NCI-H2227 (cell line): Measurements from ENCODE around the gene SSX2IP.

Experiments
- DNase-seq: peaks from one replicate; lab custom pipeline; 2025; ENCODE audit not compliant: unreplicated experiment; lab: John Stamatoyannopoulos, UW

Gene SSX2IP

DNA sequence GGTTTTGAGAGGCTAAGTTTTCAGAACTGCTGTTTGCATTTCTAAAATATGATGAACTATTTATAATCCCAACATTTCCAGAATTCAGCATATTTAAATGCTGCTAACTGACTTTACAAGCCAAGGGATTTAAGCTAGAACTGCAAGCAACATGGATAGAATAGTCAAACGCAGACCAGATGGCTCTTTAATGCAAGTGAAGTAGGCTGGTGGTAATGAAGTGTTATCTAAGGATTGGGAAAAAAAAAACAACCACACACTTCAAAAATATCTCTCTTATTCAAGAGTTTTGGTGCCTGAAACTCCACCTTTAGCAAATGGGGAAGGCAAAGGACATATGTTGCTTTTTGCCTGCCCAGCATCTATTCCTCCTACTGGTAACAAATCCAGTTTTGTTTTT, 20.9 kb upstream of the SSX2IP start:
- no peak for DNase-seq

DNA sequence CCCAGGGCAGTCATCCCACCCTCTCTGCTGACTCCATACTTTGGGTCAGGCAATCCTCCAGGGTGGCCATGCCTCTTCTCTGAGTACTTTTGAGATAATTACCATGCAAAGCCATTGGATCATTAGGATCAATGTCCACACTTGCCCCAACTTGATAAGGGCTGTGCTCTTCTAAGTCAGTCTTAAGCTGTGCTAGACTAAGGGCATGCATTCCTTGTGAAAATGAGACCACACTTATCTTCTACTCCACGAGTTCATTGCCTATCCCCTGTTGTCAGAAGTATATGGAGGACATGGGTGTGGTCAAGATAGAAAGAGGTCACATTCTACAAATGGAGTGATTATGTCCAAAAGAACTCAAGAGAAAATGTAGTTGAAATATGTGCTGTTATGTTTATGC, 18.9 kb upstream of the SSX2IP start:
- DNase-seq: no peak

DNA sequence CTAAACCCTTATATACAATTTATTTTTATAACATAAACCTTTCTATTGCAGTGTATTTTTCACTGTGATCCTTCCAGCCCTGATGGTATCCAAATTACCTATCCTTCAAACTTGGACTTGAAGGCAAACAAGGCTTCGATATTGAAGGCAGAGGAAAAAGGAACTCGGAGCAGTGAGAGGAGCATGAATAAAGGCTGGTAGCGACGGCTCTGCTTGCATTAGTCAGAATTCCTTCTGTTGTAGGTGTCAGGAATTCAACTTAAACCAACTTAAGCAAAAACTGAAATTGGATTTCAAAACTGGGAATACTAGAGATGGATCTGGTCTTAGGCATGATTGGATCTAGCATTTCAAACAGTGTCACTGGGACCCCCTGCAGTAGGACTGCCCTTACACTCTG, 17.8 kb upstream of the SSX2IP start:
- DNase-seq: no peak

DNA sequence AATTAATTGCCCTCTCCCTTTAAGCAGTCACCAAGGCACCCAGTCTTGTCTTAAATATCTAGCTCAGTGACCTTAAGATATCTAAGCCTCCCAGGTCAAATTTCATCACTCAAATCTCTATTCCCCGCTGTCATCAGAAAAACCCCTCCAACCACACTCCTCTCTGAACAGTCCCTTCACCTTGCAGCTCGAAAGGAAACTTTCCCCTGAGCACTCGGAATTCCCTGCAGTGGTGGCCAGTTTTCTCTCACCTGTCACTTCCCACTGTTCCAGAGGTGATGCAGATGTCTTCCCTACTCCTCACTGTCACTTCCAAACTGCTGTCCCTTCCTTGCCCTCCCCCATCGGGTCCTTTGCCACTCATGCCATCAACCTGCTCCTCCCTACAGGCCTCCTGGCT, 15.3 kb upstream of the SSX2IP start:
- DNase-seq: no peak

DNA sequence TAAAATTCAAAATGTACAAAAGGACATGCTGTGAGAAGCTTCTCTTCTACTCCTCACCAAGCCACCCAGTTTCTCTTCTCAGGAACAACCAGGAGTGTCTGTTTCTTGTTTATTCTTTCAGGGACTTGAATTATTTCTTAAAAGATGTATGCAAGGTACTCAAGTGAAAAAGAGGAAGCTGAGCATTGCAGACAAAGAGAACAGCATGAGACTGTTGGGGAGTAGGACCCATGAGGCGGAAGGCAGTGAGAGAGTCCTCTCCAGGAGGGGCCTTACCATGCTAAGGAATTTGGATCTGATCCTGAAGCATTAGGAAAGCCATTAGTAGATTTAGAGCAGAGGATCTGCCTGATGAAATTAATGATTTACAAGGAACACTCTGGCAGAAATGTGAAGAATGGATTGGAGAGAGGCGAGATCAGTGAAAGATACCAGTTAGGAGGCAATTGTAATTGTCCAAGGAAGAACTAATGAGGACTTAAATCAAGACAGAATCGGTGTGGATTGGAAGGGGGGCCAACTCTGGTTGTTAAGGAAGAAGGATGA, 14.7 kb upstream of the SSX2IP start:
- no peak for DNase-seq

DNA sequence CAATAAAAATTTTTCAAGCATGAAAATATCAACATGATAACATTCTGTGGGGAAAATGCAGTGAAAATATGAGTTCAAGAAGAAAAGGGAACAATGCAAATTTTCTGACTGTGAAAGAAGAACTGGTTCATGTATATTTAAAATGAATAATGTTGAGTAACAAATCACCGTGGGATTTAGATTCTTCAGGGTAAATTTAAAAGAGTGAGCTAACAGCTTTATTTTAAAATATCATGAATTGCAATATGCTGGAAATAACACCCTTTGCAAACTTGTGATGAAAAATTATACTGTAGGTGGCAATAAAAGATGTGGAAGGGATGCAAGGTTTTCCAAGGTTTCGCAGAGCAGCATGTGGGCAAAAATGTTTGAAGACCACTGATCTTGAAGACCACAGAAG, 13.2 kb upstream of the SSX2IP start:
- DNase-seq: no peak

DNA sequence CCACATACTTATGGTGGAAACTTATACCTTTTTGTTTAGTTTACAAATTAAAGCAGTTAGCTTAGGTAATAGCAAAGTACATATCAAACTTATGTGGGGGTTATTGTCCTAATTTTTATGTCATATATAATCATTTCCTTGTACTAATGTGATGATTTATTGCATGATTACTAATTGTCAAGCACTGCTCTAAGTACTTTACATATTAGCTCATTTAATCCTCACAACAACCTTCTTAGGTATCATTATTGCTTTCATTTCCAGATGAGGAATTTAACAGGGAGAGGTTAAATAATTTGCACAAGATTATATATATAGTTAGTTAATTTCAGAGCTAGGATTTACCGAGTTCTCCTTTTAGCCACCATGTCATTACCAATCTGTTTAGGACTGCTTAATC, 11.9 kb upstream of the SSX2IP start:
- no peak for DNase-seq

DNA sequence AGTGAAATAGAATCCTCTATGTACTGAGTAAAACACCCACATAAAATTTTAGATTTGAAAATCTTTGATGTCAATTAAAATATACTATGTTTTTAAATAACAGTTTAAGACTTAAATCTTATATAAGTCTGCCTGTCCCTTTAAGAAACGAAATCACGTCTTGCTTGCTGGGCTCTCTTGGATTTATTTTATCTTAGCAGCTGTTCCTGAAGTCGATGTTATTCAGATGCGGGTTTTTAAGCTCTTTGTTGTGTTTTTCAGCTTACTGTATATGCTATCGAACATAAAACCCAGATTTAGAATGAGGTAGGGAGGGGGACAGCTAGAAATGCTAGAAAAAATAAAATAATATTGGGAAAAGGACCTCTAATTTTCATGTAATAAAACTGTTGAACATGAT, 11.1 kb upstream of the SSX2IP start:
- no peak for DNase-seq

DNA sequence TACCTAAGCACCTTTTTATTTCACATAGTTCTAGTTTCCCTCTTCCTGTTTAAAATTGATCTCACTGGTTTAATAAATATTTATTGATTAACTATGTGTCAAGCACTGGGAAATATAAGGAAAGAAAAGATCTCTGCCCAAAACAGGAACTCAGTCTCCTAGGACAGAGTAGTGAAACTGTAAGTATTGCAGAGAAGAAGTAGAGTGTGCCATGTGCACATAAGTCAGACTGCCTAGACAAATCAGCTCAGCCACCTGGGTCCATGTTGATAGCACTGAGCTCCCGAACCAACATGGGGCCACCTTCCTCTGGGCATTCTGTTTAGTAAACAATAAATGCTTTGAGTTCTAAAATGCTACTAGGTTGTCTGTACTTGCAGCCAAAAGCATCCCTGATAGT, 9.8 kb upstream of the SSX2IP start:
- DNase-seq: no peak

DNA sequence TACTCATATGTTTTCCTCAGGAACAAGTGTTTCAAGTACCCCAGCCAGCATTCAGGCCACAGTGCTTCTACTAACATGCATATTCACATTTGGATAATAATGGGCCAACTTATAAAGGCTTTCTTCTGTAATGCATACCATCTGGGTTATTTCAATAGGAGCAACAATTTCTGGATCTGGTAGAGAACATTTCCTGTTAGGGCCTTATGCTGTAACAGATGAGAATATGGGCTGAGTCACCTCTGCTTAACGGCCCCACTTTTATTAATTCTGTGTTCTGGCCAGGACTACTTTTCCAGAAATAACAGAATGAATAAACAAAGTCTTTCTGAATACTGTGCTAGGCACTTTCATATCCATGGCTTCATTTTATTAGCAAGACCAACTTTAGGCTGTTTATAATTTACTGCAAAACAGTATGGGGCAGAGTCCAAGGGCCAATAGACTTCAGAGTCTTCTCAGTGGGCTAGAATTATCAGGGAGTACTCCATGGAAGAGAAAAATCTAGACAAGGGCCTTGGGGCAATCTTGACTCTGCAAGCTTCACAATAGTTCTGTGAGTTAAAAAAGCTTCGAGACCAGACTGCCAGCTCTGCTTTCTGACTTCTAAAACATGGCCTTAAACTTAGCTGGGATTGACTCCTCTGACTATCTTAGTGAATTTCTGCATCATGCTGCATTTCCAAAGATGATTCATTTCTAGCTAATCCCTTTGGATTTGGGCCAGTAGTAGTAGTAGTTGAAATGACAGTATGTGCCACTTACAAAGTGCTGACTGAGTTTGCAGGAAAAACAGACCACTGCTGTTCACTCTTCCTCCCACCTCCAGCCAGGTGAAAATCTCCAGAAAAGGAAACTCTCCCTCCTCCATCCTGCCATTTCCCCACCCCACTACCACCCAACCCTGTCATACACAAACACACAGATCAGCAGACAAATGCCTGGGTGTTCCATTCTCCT, 8.2 kb upstream of the SSX2IP start:
- no peak for DNase-seq

DNA sequence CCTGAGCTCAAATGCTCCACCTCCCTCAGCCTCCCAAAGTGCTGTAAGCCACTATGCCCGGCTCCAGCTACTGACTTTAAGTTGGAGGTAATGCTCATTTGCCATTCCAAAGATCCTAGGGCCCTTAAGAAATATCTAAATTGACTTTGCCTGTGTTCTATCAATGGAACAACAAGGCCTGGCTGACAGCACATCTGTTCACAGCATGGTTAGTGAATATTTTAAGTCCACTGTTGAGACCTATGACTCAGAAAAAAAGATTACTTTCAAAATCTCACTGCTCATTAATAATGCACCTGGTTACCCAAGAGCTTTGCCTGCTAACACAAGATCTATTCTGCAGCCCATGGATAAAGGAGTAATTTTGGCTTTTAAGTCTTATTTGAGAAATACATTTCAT, 3.5 kb upstream of the SSX2IP start:
- no peak for DNase-seq

DNA sequence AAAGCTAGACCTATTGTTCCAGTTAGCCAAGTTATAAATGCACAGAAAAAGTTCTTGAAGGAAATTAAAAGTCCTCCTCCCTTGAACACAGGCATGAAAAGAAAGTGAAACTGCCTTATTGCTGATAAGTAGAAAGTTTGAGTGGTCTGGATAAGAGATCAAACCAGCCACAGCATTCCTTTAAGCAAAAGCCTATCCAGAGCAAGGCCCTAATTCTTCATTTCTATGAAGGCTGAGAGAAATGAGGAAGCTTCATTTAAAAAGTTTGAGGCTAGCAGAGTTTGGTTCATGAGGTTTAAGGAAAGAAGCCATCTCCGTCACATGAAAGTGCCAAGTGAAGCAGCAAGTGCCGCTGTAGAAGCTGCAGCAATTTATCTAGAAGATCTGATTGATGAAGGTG, 2.7 kb upstream of the SSX2IP start:
- DNase-seq: no peak

DNA sequence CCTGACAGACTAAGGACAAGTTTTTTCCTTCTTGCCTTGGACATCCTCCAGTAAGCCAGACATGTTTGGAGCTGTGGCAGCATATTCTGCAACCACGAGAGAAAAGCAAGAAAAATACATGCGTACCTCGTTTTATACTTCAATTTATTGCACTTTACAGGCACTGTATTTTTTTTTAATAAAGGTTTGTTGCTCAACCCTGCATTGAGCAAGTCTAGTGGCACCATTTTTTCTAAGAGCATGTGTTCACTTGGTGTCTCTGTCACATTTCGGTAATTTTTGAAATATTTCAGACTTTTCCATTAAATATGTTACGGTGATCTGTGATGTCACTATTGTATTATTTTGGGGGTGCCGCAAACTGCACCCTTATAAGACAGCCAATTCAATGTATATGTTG, 2.1 kb upstream of the SSX2IP start:
- no peak for DNase-seq

DNA sequence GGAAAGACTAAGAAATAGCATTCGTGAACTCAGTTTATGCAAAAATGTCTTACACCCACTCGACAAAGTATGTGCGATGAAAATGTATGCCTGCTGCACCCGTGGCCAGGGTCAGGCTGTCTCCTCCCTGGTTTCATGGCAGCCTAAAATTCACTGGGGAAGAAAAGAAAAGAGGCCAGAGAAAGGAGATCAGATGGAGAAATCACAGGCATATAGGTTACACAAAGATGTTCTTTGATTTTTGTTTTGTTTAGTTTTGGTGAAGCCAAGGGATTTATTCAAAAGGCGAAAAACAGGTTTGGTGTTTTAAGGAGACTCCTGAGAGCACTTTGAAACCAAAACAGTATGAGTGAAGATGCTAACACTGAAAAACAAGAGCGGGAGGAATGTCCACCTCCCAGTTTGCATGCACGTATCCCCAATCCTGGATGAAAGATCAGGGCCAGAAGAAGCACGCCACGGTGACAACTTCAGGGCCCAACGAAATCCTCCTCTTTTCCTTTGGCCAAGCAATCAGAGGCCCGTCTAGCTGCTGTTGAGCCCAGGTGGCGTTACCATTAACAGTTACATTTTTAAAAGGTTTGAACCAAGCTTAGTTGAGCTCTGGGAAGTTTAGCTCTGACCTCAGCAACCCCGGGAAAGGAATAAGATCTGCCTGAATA, 992 bp upstream of the SSX2IP start:
- peak; percentile 30 for DNase-seq

DNA sequence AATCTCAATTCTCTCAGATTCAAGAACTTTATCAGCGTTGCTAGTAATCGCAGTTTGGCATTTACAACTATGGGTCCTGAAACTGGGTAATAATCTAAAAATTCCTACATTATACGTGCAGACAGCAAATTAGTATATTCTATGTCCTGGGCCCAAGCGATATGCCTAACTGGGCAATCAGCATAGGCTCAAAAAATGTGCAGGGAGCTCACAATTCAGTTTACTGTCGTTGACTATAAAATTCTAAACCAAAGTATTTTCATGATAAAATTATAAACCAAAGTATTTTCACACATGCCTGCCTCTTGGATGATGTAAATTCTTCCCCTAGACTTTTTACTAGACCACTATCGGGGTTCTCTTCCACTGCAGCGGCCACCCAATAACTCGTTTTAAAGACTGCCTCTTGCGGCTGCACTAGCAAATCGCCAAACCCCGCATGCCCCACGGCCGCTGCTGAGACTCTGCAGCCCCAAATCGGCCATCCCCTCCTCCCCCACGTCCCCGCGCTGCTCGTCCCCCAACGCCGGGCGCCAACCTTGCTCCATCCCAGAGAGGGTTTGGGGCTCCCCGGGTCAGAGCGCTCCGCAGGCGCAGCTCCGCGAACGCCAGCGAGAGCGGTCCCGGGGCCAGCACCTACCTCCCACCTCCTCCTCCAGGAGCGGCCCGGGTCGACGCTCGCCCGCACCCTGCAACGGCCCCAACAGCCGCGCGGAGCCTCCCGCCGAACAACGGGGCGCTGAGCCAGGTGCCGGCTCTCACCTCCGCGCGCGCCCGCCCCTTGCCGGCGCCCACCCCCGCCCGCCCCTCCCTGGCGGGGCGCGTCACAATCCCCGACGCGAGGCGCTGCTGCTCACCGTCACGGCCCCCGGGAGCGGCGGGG, 506 bp downstream of the SSX2IP start:
- peak; percentile 81 for DNase-seq

DNA sequence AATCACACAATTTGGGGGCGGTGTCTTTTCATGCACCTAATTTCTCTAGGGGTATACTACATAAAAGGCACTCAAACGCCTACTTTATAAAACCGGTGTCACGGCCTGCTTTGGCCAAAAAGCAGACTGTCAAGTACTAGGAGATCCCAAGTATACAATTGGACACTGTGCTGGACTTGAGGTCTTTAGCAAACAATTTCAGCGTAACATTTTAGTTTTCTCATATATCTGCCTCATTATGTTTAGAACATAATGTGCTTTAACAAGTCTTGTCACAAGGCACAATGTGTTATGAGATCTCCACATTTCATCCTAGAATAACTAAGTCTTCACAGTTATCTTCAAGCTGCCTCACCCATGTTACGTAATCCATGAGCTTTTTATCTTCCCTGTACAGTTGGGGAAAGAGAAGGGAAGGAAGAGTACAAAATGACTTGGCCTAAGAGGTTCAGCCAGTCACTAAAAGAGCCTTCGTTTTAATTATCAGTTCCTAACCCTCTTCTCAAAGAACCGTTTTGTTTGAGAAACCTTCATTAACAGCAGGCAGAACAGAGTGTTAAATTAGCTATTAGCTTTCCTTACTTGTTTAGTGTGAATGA, 1.7 kb downstream of the SSX2IP start:
- no peak for DNase-seq

DNA sequence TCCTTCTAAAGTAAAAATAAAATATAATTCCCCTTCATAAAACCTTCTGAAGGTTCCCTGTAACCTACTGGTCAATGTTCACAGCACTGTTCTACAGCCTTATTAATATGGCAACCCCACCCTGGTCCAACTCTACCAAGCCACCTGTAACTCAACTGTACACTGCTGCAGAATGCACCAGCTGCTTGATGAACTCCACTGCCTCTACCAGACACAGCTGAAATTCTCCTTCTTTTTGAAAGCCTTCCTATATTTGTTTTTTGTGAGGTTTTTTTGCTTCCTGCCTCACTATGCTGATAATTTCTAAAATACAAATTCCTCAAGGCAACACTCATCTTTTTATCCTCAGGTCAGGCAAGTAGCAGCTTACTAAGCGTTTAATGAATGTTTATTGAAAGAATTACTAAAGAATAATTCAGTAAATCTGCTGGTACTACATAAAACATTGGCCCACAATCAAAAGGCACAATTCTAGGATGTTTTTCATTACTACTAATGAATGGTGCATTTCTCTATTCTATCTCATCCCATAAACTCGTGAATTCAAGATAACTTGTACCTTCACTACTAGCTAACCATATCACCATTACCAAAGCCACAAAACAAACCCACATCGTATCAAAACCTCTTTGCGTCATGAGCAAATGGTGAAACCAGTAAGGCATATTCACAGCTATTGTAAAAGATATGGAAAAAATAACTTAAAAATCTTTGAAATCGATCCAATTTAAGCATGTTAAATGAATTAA, 2.4 kb downstream of the SSX2IP start:
- no peak for DNase-seq

DNA sequence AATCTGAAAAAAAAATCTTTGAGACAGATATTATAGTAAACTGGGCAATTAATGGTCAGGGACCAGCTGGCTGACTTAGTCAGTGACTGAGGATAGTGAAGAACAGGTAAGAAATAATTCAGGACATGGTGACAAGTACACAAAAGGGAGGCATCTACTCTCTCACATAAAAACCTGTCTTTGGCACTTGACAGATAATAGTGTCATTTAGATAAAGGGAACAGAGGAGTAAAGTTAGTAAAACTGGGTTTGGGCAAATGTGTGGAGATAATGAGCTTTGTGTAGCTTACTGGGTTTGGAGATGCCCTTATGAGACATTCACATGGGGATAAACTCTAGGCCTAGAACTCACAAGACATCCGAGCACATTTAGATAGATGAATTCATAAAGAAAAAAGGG, 4.0 kb downstream of the SSX2IP start:
- no peak for DNase-seq

DNA sequence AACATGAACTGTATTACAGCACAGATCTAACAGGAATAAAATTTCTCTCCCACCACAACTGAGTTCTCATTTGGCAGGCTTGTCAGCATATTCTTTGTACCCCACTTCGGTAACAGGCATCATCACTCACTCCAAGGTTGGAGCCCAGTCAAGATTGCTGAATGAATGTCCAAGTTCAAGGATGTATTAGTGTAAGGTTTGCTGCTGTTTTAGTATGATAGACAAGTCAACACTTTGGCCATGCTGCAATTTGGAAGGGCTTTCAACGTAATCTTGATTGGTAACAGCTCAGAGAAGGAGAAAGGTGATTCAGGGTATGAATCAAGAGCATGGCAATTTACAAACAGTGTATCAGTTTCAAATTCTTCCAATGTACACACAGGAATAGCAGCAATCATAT, 6.8 kb downstream of the SSX2IP start:
- DNase-seq: no peak

DNA sequence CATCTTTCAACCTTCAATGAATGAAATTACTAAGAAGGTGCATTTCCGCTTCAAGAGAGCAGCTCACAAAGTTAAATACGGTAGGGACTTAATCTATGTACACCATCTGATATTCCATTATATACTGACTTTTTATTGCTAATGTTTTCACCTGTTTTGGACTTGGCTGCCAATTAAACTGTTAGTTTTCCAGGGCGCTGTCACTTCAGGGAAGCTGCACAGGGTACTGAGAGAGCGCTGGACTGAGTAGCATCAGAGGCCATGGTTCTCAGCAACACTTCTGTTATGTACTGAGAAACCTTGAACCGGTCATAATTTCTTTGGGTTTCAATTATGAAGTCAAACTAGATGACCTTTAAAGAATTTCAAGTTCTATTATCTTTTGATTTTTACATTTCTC, 8.2 kb downstream of the SSX2IP start:
- no peak for DNase-seq
